Measurements from ENCODE around the gene ASL.
"Not testable (repeated sequence)": the region's sequence is repeated elsewhere in the genome, so short reads cannot be mapped to it uniquely, and the experiment has no call there.

The ASL gene

DNA sequence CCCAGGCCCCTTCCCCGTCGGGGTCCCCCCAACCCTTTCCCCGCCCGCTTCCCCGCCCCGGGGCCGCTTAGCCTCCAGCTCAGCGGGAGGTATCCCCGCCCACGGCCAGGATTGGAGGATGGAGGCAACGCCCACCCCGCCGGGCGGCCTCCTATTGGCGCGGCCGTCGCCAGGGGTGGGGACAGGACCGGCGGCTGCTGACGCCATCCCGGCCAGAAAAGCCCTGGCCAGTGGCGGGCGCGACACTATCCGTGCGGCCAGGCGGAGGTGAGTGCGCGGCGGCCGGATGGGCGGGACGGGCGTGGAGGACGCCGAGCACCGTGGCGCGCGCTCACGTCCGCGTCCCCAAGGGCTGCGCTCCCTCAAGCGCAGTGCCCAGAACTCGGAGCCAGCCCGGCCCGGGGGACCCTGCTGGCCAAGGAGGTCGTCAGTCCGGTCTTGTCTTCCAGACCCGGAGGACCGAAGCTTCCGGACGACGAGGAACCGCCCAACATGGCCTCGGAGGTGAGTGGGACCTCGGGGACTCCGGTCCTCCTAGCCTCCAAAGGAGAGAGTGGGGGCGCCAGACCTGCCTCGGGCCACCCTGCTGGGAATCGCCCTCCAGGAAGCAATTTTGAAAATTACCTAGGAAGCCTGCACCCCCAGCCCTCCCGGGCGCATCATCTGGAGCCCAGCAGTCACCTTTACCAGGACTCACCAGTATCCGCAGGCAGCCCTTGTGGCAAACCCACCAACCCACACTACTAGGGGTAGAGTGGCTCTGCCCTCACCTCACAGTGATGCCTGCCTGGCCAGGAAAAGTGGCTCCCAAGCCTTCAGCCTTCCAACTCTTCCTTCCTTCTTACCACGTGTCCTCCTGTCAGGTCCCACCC lies at the start of gene ASL:
TSS of gene ASL (plus strand) at position 230 of the 872 bp plus-strand sequence. CDS start at position 493, 263 bp downstream.
- DNase-seq, result peak; percentile 95

DNA sequence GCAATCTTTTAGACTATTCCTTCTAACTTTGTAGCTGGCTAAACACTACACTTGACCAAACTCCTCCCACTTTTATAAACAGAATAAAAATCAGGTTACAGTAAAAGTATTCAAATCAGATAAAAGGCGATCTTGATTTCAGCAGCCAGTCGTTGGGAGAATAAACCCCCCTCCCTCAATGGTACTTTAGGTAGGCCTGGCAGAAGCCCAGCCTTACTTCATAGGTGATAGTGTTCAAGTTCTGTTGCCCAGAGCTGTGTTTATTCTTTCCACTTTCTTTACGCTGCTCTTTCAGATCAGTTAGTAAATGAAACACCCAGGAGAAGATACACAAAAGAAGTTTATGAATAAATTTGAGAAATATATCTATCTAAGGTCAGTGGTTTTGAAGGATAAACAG lies 47.3 kb upstream of the ASL start:
- DNase-seq, result not testable (repeated sequence)

DNA sequence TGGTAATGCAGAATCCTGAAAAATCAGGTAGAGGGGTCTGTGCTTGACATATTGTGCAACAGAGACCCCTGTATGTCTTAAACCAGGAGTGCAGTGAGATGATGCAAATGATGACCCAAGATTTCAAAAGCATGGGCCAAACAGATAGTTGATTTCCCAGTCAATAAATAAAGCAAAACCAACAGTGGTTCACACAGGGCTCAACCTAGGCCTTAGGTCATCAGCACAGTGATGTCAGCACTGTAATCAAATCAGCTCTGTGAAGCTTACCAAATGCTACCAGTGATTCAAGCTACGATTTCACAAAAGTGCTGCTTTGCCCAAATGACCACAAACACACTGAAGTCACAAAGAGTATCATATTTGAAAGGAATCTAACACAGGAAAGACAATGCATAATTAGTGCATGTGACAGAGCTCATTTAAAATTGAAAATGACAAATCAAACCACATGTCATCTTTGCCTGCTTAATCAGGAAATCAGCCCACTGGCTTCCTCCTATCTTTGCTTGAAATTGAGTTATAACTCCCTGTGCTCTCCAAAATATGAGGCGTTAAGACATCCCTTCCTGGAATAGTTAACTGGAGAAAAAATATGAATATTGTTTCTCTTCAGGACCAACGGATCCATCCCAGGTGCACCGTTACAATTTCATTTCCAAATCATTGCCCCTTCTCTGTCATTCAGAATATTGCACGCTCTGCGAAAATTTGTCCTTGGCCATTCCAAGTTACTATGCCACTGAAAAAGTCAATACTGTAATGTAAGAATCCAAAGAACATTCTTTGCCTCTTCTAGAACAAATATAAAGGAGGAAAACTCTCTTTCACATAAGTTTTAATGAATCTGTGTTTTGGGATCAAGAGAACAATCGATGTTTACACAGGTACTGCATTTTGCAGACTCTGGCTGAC lies 41.9 kb upstream of the ASL start:
- no peak for DNase-seq

DNA sequence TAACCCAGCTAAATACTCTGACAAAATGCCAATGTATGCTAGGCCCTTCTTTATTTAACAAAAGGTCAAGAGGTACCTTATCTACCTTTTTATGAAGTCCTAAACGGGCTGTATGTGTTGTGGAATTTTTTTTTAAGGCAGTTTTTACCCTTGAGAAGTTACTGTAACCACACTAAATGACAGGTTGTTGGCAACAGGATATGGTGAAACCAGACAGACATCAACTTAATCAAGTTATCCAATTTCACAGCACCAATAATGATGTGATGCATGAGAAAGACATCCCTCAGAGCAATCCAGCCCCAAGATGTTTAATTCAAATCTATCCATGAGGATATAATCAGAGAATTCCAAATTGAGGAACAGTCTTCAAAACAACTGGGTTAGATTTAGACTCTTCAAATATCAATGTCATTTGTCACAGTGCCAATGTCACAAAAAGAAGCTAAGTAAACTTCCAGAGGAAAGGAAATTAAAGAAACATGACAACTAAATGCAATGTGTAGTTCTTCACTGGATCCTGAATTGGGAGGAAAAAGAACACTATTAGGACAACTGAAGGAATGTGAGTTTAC lies 41.1 kb upstream of the ASL start:
- not testable (repeated sequence) for DNase-seq

DNA sequence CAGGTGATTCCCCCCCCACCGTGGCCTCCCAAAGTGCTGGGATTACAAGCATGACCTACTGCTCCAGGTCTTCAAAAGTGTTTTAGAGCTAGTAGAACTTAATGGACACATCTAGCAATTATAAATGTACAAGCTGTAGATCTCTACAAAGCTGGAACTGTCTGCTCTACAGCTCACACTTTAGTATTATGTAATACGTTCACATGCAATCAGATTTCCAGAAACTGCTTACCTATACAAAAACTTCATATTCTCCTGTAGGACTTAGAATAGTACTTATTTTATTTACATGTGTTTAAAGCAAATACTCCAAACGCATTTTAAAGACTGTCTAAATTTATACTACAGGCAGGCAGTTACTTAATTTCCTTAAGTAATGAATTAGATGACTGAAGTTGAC lies 39.2 kb upstream of the ASL start:
- no peak for DNase-seq

DNA sequence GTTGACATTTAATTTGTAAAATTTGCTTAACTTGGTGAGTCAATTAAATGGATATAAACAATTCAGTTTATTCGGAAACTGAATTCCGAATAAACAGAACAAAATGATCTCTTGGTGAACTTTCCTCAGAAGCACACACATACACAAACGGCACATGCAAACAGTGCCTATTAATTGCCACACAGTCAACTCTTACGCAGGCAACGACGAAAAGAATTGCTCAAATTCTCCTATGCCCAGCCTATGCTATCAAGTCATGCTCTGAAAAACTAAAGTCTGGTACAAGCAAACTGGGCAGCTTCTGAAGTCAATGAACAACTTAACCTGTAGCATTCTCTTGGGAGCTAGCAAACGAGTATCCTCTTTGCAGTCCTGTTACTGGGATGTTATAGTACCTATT lies 38.8 kb upstream of the ASL start:
- DNase-seq, result no peak

DNA sequence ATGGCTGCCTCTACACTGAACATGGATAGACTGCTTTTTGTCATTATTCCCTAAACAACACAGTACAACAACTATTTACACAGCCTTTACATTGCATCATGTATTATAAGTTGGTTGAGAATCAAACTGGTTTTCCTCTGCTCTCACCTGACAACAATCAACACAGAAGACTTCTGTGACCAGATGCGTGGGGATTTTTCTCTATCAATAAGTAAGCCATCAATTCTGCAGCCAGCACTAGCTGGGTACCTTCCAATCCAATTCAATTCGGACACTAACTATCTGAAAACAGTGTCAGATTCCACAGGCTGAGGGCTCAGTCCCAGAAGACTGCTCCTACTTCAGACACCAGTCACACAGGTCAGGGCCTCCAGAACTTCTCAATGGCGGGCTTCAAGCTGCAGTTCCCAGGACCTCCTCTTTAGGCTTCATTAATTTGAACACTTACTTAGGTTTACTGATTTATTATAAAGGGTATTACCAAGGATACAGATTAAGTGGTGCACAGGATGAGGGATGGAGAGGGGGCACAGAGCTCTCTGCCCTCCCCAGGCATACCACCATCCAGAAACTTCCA lies 36.4 kb upstream of the ASL start:
- DNase-seq, result no peak

DNA sequence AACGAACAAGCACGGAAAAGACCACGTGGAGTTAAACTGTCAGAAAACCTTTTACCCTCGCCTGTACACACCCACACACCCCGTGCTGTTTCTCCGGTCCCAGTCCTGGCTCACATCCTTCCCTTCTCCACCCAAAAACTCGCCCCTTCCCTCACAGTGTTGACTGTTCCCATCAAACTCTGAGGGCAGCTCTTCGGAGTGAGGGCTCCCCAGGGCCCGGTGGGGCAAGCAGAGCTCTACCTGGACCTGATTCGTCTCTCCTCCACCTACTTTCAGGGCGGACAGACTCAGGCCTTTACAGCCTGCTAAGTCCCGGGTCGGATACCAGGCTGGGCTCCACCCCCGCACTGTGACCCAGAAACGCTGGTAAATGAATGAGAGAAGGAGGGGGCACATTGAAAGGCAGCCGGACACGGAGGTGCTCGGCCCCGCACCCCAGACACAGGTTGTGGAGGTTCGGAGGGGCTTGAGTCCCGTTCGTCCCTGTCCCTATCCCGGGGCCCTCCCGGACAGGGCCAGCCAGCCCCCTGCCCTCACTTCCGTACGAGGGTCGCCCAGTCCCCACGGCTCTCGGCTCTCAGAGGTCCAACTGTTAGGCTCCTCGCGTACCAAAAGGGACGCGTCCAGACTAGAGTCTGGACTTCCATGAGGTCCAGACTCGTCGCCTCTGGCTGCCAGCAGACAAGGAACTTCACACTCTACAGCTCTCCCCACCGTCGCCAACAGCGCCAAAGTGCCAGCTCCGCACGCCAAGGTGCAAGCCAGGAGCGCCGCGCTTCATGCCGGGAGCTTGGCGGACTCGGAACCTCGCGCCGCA lies 31.7 kb upstream of the ASL start:
- DNase-seq, result peak; percentile 73

DNA sequence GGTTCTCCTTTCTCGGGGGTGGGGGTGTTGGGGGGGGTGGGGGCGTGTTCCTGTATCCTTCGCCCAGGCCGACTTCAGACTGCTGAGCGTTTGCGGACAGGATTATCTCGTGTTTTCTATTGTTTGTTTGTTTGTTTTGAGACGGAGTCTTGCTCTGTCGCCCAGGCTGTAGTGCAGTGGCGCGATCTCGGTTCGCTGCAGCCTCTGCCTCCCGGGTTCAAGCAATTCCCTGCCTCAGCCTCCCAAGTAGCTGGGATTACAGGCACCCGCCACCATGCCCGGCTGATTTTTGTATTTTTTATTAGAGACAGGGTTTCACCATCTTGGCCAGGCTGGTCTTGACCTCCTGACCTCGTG lies 31.1 kb upstream of the ASL start:
- not testable (repeated sequence) for DNase-seq

DNA sequence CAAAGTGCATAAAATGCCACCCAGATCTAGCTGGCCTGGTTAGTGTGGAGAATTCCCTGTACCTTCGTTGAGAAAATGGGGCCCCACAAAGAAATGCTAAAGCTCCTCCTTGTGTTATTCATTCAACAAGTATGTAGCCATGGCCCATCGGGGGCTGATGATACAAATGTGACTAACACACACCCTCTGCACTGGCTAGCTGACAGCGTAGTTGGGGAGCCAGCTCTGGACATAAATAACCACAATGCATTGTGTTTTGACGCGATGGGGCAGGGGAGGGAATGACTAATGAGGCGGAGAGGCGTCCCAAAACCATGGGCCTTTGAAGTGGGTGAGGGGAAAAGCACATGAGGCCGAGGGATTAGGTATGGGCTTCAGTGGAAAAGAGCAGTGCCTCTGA lies 28.2 kb upstream of the ASL start:
- DNase-seq, result no peak

DNA sequence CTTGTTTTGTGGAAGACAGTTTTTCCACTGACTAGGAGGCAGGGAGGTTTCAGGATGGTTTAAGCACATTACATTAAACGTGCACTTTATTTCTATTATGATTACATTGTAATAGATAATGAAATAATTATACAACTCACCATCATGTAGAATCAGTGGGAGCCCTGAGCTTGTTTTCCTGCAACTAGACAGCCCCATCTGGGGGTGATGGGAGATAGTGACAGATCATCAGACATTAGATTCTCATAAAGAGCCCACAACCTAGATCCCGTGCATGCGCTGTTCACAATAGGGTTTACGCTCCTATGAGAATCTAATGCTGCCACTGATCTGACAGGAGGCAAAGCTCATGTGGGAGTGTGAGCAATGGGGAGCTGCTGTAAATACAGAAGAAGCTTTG lies 25.7 kb upstream of the ASL start:
- DNase-seq, result not testable (repeated sequence)

DNA sequence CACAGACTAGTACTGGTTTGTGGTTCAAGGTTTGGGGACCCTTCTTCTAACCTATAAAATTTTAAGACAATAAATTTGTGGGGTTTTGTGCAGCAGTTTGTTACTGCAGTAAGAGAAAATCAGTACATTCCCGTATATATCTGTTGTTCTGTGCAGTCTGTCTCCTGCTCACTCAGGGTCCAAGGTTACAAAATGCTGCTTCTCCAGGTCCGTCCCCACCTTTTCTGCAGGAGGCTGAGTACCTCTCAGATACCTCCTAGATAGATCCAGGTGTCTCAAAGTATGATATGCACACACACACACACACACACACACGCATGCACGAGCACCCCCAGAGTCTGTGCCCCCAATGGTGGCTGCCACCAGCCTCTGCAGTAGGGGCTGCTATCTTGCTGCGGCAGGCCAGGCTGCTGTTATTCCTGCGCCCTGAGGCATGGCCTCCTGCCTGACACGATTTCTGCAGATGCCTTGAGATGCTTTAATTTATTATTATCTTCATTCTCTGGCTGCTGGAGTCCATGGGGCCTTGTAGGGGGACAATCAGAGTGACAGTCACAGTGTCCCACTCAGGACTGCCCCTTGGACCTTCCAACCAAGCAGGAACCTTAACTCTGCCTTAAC lies 25.2 kb upstream of the ASL start:
- DNase-seq, result no peak

DNA sequence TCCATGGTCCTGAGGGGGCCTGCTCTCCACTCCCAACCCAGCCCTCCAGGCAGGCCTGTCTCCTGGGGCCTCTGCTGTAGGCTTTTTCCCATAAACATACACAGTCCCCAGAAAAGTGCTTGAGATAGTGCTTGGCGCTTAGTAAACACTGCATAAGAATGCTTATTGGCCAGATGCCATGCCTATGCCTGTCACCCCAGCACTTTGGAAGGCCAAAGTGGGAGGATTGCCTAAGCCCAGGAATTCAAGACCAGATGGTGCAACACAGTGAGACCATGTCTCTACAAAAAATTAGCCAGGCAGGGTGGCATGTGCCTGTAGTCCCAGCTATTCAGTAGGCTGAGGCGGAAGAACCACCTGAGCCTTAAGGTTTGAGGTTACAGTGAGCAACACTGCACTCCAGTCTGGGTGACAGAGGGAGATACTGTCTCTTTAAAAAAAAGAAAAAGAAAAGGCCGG lies 24.6 kb upstream of the ASL start:
- no peak for DNase-seq

DNA sequence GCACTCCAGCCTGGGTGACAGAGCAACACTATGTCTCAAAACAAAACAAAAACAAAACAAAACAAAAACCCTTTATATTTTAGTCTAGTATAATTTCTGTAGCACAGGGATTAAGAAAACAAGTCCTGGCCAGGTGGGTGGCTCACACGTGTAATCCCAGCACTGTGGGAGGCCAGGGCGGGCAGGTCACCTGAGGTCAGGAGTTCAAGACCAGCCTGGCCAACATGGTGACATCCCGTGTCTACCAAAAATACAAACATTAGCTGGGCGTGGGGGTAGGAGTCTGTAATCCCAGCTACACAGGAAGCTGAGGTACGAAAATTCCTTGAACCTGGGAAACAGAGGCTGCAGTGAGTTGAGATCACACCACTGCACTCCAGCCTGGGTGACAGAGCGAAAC lies 23.2 kb upstream of the ASL start:
- no peak for DNase-seq

DNA sequence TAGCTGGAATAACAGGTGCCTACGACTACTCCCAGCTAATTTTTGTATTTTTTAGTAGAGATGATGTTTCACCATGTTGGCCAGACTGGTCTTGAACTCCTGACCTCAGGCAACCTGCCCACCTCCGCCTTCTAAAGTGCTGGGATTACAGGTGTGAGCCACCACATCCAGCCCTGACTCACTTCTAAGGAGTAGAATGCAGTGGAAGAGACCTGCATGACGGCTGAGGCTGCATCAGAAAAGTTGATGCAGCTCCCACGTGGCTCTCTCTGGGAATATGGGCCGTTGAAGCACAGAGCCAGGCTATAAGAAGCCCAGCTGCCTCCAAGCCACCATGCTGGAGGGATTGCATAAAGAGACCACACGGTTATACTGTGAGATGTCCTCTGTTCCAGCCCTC lies 21.6 kb upstream of the ASL start:
- DNase-seq, result no peak

DNA sequence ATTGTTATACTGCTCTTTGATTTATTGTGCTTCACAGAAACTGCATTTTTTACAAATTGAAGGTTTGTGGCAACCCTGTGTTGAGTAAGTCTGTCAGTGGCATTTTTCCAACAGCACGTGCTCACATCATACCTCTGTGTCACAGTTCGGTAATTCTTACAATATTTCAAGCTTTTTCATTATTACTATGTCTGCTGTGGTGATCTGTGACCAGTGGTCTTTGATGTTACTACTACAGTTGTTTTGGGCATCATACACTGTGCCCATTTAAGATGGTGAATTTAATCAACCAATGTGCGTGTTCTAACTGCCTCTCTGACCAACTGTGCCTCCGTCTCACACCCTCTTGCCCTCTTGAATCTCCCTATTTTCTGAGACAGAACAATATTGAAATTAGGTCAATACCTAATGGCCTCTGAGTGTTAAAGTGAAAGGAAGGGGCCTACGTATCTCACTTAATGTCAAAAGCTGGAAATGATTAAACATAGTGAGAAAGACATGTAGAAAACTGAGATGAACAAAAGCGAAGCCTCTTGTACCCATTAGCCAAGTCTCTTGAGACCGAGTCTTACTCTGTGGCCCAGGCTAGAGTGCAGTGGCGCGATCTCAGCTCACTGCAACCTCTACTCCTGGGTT lies 20.2 kb upstream of the ASL start:
- no peak for DNase-seq

DNA sequence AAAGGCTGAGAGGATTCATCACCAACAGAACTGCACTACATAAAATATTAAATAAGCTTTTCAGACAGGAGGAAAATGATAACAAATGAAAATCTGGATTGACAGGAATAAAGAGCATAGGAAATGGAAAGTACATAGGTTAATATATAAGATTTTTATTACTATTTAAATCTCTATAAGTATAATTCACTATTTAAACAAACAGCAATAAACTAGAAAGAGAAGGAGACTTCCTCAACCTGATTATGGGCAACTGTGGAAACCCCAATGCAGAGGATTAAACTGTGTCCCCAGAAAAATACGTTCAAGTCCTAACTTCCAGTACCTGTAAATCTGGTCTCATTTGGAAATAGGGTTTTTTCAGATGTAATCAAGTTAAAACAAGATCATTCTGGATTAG lies 14.8 kb upstream of the ASL start:
- DNase-seq, result no peak

DNA sequence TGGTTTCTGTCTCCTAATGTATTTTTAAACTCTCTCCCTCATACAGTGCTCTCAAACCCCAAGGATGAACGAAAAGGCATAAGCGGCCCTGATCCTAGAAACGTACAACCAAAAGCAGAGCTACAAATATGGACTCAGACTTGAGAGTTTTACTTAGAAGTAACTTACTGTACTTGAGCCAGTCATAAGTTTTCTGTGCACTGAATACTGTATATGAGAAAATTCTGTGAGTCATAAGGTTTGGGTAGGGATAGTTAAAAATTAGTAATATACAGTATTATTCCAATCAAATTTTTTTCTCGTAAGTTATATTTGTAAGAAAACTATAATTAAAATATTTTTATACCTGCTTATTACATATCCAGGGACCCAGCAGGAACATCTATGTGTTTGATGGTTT lies 5.9 kb upstream of the ASL start:
- no peak for DNase-seq

DNA sequence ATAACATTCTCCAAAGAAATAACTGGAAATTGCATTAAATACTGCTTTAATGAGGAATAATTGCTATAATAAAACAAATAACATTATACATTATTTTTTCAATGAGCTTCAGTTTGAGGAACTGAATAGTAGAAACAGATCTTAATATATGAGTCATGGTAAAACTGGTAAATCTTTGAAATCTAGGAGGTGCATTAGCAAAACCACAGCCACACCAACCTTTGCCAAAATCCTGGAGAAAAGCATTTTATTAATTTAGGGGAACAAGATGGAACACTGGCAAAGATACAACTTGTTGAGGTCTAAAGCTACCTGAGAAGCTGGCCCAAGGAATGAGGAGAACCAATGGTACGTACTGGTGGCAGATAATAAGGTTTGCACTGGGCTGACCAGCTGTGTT lies 5.4 kb upstream of the ASL start:
- no peak for DNase-seq

DNA sequence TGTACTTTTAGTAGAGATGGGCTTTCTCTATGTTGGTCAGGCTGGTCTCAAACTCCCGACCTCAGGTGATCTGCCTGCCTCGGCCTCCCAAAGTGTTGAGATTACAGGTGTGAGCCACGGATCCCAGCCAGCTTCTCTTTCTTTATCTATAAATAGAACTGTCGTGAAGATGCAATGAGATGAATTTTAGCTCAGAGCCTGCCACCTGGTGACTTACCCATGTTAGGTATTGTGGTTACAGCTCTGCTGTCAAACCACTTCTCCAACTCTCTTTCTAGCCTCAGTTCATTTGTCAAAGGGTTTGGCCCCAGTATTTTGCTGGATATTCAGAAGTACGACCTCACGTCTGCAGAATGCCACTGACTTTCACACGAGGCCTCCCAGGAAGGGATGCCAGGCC lies 3.4 kb upstream of the ASL start:
- not testable (repeated sequence) for DNase-seq
